Muscle layer of colon (tissue), 2 donors: ENCODE measurements around the gene ENTPD7.
A peak's percentile ranks its signal among the peaks of the same experiment; 100 is the strongest.

Experiments
- H3K27ac ChIP-seq: one replicate; pipeline ENCODE4 v1.7.0; 2013; ENCODE audit warnings: low read depth, mild to moderate bottlenecking, low read length, moderate library complexity
- H3K27me3 ChIP-seq, 2 donors: one replicate each; pipeline ENCODE4 v1.7.0; 2013; ENCODE audit warnings: low read length in 2 of 2, mild to moderate bottlenecking in 2 of 2; ENCODE audit not compliant: insufficient read depth in 2 of 2, control insufficient read depth in 1 of 2
- H3K36me3 ChIP-seq: one replicate; pipeline ENCODE4 v1.7.0; 2013; ENCODE audit warnings: mild to moderate bottlenecking, low read length; ENCODE audit not compliant: insufficient read depth
- H3K4me1 ChIP-seq: one replicate; pipeline ENCODE4 v1.7.0; 2013; ENCODE audit warnings: mild to moderate bottlenecking, low read length; ENCODE audit not compliant: insufficient read depth
- H3K4me3 ChIP-seq, 2 donors: one replicate each; pipeline ENCODE4 v1.7.0; 2013; ENCODE audit warnings: low read length in 2 of 2, low read depth in 1 of 2, mild to moderate bottlenecking in 1 of 2, moderate library complexity in 1 of 2
- H3K9ac ChIP-seq: one replicate; pipeline ENCODE4 v1.7.0; 2013; ENCODE audit warnings: low read length
- H3K9me3 ChIP-seq: one replicate; pipeline ENCODE4 v1.7.0; 2013; ENCODE audit warnings: mild to moderate bottlenecking, low read length
- donor health status: abdominal sarcoma.
- donor health status: Adenocarcinoma of cecum.

ENTPD7 gene

GRCh38 chr10:99652800-99653390 lies 6.4 kb upstream of the ENTPD7 start:
- Histone ChIP-seq H3K4me1 (no peaks in the 10 kb centered on the region), H3K36me3 (no peaks in the 10 kb centered on the region), H3K27ac (no peak overlapping the region), H3K9me3 (no peaks in the 10 kb centered on the region), H3K9ac (no peak overlapping the region), H3K27me3 (no peaks in the 10 kb centered on the region), H3K4me3 (no peak overlapping the region)

- Histone ChIP-seq H3K9me3 (no peaks in the 10 kb centered on the region), H3K27me3 (no peaks in the 10 kb centered on the region), H3K27ac (no peak overlapping the region), H3K9ac (no peak overlapping the region), H3K4me1 (no peaks in the 10 kb centered on the region), H3K4me3 (no peak overlapping the region), H3K36me3 (no peaks in the 10 kb centered on the region)
Measured at GRCh38 chr10:99654390-99655175, 4.7 kb upstream of the ENTPD7 start.

GRCh38 chr10:99656199-99657064 lies 2.9 kb upstream of the ENTPD7 start:
- H3K4me1 ChIP-seq = peaks cover 7% of the 10 kb centered on the region
- no peaks in the 10 kb centered on the region for H3K36me3 ChIP-seq
- H3K9ac ChIP-seq = no peak overlapping the region
- H3K4me3 ChIP-seq = no peak overlapping the region
- no peaks in the 10 kb centered on the region for H3K27me3 ChIP-seq
- H3K27ac ChIP-seq = no peak overlapping the region
- no peaks in the 10 kb centered on the region for H3K9me3 ChIP-seq

- H3K27ac ChIP-seq = no peak overlapping the region
- no peaks in the 10 kb centered on the region for H3K27me3 ChIP-seq
- H3K9ac ChIP-seq = no peak overlapping the region
- H3K36me3 ChIP-seq = no peaks in the 10 kb centered on the region
- H3K4me3 ChIP-seq = peak overlapping the region; percentile 78 to 84
- H3K9me3 ChIP-seq = no peaks in the 10 kb centered on the region
- H3K4me1 ChIP-seq = peaks cover 7% of the 10 kb centered on the region
Measured at GRCh38 chr10:99658622-99659030, 683 bp upstream of the ENTPD7 start.

GRCh38 chr10:99659868-99660366 lies 608 bp downstream of the ENTPD7 start:
- no peaks in the 10 kb centered on the region for H3K36me3 ChIP-seq
- H3K9me3 ChIP-seq = no peaks in the 10 kb centered on the region
- peak overlapping the region; percentile 78 to 84 for H3K4me3 ChIP-seq
- peak overlapping the region; percentile 50 for H3K27ac ChIP-seq
- peak overlapping the region; percentile 61 for H3K9ac ChIP-seq
- H3K27me3 ChIP-seq = no peaks in the 10 kb centered on the region
- peaks cover 7% of the 10 kb centered on the region for H3K4me1 ChIP-seq

GRCh38 chr10:99660662-99661376 lies 1.5 kb downstream of the ENTPD7 start:
- Histone ChIP-seq H3K27ac (no peak overlapping the region), H3K4me3 (no peak overlapping the region), H3K9me3 (no peaks in the 10 kb centered on the region), H3K27me3 (no peaks in the 10 kb centered on the region), H3K9ac (no peak overlapping the region), H3K36me3 (no peaks in the 10 kb centered on the region), H3K4me1 (peaks cover 7% of the 10 kb centered on the region)

GRCh38 chr10:99661377-99661763 lies 2.1 kb downstream of the ENTPD7 start:
- Histone ChIP-seq H3K27me3 (no peaks in the 10 kb centered on the region), H3K4me3 (no peak overlapping the region), H3K27ac (no peak overlapping the region), H3K9me3 (no peaks in the 10 kb centered on the region), H3K36me3 (no peaks in the 10 kb centered on the region), H3K4me1 (peaks cover 7% of the 10 kb centered on the region), H3K9ac (no peak overlapping the region)

GRCh38 chr10:99665304-99665703 lies 6.0 kb downstream of the ENTPD7 start:
- no peaks in the 10 kb centered on the region for H3K36me3 ChIP-seq
- no peaks in the 10 kb centered on the region for H3K9me3 ChIP-seq
- no peak overlapping the region for H3K9ac ChIP-seq
- peaks cover under 1% of the 10 kb centered on the region for H3K4me1 ChIP-seq
- H3K27me3 ChIP-seq = no peaks in the 10 kb centered on the region
- no peak overlapping the region for H3K4me3 ChIP-seq
- no peak overlapping the region for H3K27ac ChIP-seq

GRCh38 chr10:99667108-99667751 lies 7.9 kb downstream of the ENTPD7 start:
- no peaks in the 10 kb centered on the region for H3K9me3 ChIP-seq
- H3K36me3 ChIP-seq = no peaks in the 10 kb centered on the region
- no peak overlapping the region for H3K4me3 ChIP-seq
- H3K9ac ChIP-seq = no peak overlapping the region
- no peaks in the 10 kb centered on the region for H3K4me1 ChIP-seq
- no peak overlapping the region for H3K27ac ChIP-seq
- H3K27me3 ChIP-seq = no peaks in the 10 kb centered on the region

- Histone ChIP-seq H3K9me3 (no peaks in the 10 kb centered on the region), H3K27ac (no peak overlapping the region), H3K9ac (no peak overlapping the region), H3K4me3 (no peak overlapping the region), H3K36me3 (no peaks in the 10 kb centered on the region), H3K27me3 (no peaks in the 10 kb centered on the region), H3K4me1 (no peaks in the 10 kb centered on the region)
Measured at GRCh38 chr10:99671386-99671785, 12.1 kb downstream of the ENTPD7 start.
